Measurements from ENCODE around the gene TTC34. TPM values are rescaled to one million over a fixed set of nuclear protein-coding genes. Genes with fewer than 3 reads are reported as not detected.

Gene TTC34
- total RNA-seq, 1 experiment from 2014 or later = 1.3 TPM

GRCh38 chr1:2607641-2608091 lies 193.8 kb downstream of the TTC34 start:
- BruUV-seq (replicated peaks) = no TSS peak
- DNase-seq (ENCODE audit: low read depth, low spot score) (no peak), ATAC-seq (no peak)
- Histone ChIP-seq H3K36me3 (ENCODE audit: control insufficient read depth in 1 of 2, insufficient read depth in 2 of 2, low read length in 2 of 2) (no peaks in the 10 kb centered on the region), H3K9ac (ENCODE audit: low read length) (no peak overlapping the region), H4K20me1 (ENCODE audit: insufficient read depth) (no peaks in the 10 kb centered on the region), H3K27me3 (ENCODE audit: insufficient read depth, low read length) (no peaks in the 10 kb centered on the region), H2AFZ (ENCODE audit: low read depth, low read length, poor library complexity, severe bottlenecking) (no peak overlapping the region), H3K4me2 (ENCODE audit: low read length) (no peak overlapping the region), H3K9me2 (ENCODE audit: insufficient read depth) (no peaks in the 10 kb centered on the region), H3K4me1 (ENCODE audit: control insufficient read depth in 1 of 2, insufficient read depth in 2 of 2, low read length in 2 of 2) (peaks cover 11 to 16% of the 10 kb centered on the region in 2 experiments), H3K27ac (ENCODE audit: low read depth, low read length) (no peak overlapping the region), H3K9me3 (ENCODE audit: control insufficient read depth in 1 of 2, insufficient read depth in 1 of 2, low read depth in 1 of 2, low read length in 2 of 2) (no peaks in the 10 kb centered on the region), H3K79me2 (ENCODE audit: insufficient read depth, low read length) (no peaks in the 10 kb centered on the region), H3K4me3 (replicated peaks in 1 of 2; ENCODE audit: low read depth in 1 of 2, low read length in 2 of 2) (no peak overlapping the region)
- intact Hi-C loops (cut with micrococcal nuclease) = no loop called here
- ChIA-PET POLR2A (no interaction called here), CTCF (no interaction called here), RAD21 (ENCODE audit: low non-redundant PET in 1 of 2, low total read pairs in 2 of 2, uncharacterized antibody in 2 of 2, unreplicated experiment in 2 of 2) (no interaction called here)
- TF ChIP-seq FOSL1 (IDR thresholded peaks at IDR 0.05; ENCODE audit: low read depth) (no peak), SRF (IDR thresholded peaks at IDR 0.05; ENCODE audit: low read depth) (no peak), JUND (IDR thresholded peaks at IDR 0.05) (no peak), POLR2AphosphoS5 (IDR thresholded peaks at IDR 0.05; ENCODE audit: low read depth, low read length) (no peak), SP1 (IDR thresholded peaks at IDR 0.05; ENCODE audit: low read depth) (no peak), EGR1 (IDR thresholded peaks at IDR 0.05; ENCODE audit: low read depth) (no peak), EZH2 (IDR thresholded peaks at IDR 0.05) (no peak), CTCF (IDR thresholded peaks at IDR 0.05 in 2 of 3, conservative IDR thresholded peaks at IDR 0.05 in 1 of 3; ENCODE audit: borderline replicate concordance in 1 of 3, insufficient read depth in 1 of 3, low read depth in 2 of 3, low read length in 2 of 3) (no peak), ZBTB33 (IDR thresholded peaks at IDR 0.05; ENCODE audit: extremely low read depth, insufficient replicate concordance, low read length) (no peak), ELF1 (IDR thresholded peaks at IDR 0.05; ENCODE audit: borderline replicate concordance, low read depth) (no peak)
- TF ChIP-seq, protein P1, sequence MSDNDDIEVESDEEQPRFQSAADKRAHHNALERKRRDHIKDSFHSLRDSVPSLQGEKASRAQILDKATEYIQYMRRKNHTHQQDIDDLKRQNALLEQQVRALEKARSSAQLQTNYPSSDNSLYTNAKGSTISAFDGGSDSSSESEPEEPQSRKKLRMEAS (IDR thresholded peaks at IDR 0.05) = no peak
- TF ChIP-seq, protein P2, sequence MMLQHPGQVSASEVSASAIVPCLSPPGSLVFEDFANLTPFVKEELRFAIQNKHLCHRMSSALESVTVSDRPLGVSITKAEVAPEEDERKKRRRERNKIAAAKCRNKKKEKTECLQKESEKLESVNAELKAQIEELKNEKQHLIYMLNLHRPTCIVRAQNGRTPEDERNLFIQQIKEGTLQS (IDR thresholded peaks at IDR 0.05) = no peak
